Fibroblast of skin of scalp (primary cell): Measurements from ENCODE around the gene TMEM40.
"Not testable (repeated sequence)": the region's sequence is repeated elsewhere in the genome, so short reads cannot be mapped to it uniquely, and the experiment has no call there.

ENCODE experiments used
- DNase-seq: peaks from one replicate; pipeline ENCODE4 v3.0.0-alpha.2; 2013

Gene TMEM40

GRCh38 chr3:12714278-12714677, 44.8 kb downstream of the TMEM40 start:
- DNase-seq, result no peak

GRCh38 chr3:12710062-12710461, 49.0 kb downstream of the TMEM40 start:
- DNase-seq, result no peak

GRCh38 chr3:12709334-12709733, 49.7 kb downstream of the TMEM40 start:
- no peak for DNase-seq

DNA sequence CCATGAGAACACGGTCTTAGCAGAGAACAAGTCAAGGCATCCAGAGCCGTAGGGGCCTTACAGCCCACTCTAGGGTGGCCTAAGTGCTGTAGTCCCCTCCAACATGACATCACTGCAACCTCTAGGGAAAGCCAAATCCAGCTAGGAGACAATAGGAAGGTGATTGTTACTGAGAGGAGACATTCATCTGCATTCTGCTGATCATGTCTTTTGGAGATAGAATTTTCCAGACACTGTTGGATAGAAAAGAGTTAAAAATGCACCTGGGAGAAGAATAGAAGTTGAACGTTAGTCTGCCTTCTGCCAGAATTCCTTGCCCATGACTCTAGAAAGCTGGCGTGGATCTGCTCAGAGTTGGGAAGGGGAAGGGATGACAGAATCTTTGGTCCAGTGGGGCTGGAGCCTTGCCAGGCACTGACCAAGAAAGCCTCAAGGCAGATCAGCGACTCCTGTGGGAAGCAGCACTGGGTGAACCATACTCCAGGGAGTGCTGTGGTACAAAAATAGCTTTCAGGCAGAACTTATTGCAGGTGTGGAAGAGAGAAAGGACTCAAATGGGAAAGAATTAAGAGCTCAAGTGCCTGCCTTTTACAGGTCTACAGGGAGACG, 50.4 kb downstream of the TMEM40 start:
- peak; percentile 55 for DNase-seq

DNA sequence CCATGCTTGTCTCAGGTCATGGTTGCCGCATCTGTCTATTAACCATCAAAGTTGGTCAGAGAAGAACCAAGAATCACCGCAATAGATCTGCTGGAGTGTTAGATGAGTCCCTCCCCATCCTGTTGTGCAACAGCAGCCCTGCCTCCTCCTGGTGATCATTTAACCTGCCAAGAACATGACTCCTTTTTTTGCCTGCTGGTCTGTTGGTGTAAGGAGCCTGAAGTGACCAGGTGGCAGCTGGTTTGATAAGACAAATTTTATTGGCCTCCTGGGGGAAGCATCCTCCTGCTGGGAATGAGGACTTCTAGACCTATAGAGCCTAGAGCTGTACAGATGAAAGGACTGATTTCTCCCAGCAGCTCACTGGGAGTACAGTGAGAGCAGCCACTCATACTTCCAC, 51.6 kb downstream of the TMEM40 start:
- DNase-seq, result no peak

- DNase-seq, result peak; percentile 79
Observed at GRCh38 chr3:12706504-12707253, 52.4 kb downstream of the TMEM40 start.

DNA sequence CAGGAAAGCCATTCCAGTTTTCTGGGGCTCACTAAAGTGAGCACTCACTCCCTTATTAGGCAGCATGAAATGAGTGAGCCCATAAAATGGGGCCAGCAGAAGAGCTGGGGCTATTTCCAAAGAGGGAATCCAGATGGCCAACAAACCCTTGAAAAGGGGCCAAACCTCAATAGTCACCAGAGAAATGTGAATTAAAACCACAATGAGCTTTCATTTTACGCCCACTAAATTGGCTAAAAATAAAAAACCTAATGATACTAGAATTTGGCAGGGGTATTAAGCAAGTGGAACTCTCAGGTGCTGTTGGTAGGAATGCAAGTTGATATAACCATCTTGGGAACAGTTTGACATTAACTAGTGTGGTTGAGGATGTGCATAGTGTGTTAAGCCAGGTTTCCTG, 53.1 kb downstream of the TMEM40 start:
- DNase-seq, result peak; percentile 31

GRCh38 chr3:12705374-12705926, 53.6 kb downstream of the TMEM40 start:
- DNase-seq, result no peak

GRCh38 chr3:12702501-12702900, 56.6 kb downstream of the TMEM40 start:
- no peak for DNase-seq

GRCh38 chr3:12701601-12702000, 57.5 kb downstream of the TMEM40 start:
- DNase-seq, result not testable (repeated sequence)

GRCh38 chr3:12700800-12701199, 58.3 kb downstream of the TMEM40 start:
- DNase-seq, result no peak

DNA sequence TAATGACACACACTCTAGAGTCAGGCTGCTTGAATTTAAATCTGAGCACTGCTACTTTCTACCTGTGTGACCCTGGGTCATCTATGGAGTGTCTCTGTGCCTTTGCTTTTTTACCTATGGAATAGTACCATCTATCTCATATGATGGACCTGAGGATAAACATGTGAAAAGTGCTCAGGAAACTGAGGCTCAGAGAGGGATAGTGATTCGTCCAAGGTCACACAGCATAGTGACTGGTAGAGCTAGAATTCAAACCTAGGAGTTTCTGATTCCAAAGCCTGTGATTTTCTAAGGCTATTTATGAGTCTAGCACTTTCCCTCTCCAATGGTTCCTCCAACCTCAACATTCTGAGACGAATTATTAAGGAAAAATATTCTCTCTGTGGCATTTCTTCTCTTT, 63.1 kb downstream of the TMEM40 start:
- no peak for DNase-seq

- no peak for DNase-seq
Observed at GRCh38 chr3:12695112-12695511, 63.9 kb downstream of the TMEM40 start.

GRCh38 chr3:12692444-12692843, 66.6 kb downstream of the TMEM40 start:
- DNase-seq, result no peak

GRCh38 chr3:12689997-12690711, 68.9 kb downstream of the TMEM40 start:
- no peak for DNase-seq

- no peak for DNase-seq
Observed at GRCh38 chr3:12687948-12688347, 71.1 kb downstream of the TMEM40 start.

- DNase-seq, result no peak
Observed at GRCh38 chr3:12686096-12686495, 73.0 kb downstream of the TMEM40 start.
